GM12878 (cell line): Measurements from ENCODE around the gene PHC2. TPM values are rescaled to one million over a fixed set of nuclear protein-coding genes. Genes with fewer than 3 reads are reported as not detected.

Experiments
- ATAC-seq: fragments of 200-7000 bp; cut with Tn5 transposase; 3 replicates; pipeline ENCODE4 v1.9.1; 2020; ENCODE audit warnings: mild to moderate bottlenecking, moderate library complexity
- BruUV-seq: library from RNA; stranded (reverse); fragments of 400-500 nt; replicated peaks from 2 replicates; lab custom pipeline; 2021; lab: Mats Ljungman, UMichigan
- CTCF ChIA-PET: fragments of 300-600 bp; sonication (Branson Sonifier 250); formaldehyde crosslinking; extraction: SDS; loops from one replicate; lab custom pipeline; 2021; ENCODE audit warnings: inconsistent platforms; lab: Yijun Ruan, JAX
- POLR2A ChIA-PET: fragments of 350-600 bp; formaldehyde crosslinking; extraction: SDS; loops from one replicate; lab custom pipeline; 2021; ENCODE audit warnings: inconsistent platforms; lab: Charles Lee
- RAD21 ChIA-PET: fragments of 300-600 bp; sonication (Branson Sonifier 250); formaldehyde crosslinking; loops from one replicate; lab custom pipeline; 2023; ENCODE audit warnings: antibody characterized with exemption; ENCODE audit not compliant: unreplicated experiment; lab: Charles Lee
- SMC1A ChIA-PET: fragments of 300-600 bp; sonication (Branson Sonifier 250); formaldehyde crosslinking; loops from one replicate; lab custom pipeline; 2023; ENCODE audit not compliant: unreplicated experiment, uncharacterized antibody; lab: Charles Lee
- DNase-seq: peaks from one replicate; pipeline ENCODE4 v3.0.0-alpha.2; 2011; ENCODE audit warnings: low read depth, low spot score
- FAIRE-seq: peaks from 3 replicates; lab custom pipeline; 2011; peaks lifted over from hg19 to GRCh38; lab: Jason Lieb, UNC
- H2AFZ ChIP-seq: 2 replicates; pipeline ENCODE4 v1.6.0; 2011; ENCODE audit warnings: low read depth, low read length, control low read depth; ENCODE audit not compliant: control insufficient read depth
- H3K27ac ChIP-seq: 2 replicates; pipeline ENCODE4 v1.5.1; 2011; ENCODE audit warnings: control low read depth; ENCODE audit not compliant: control insufficient read depth, insufficient read depth
- H3K27me3 ChIP-seq, 2 experiments: replicated peaks in 1 of 2; 2 replicates each; pipeline versions ENCODE4 v1.6.0 to v1.6.1; 2011; ENCODE audit warnings: low read length in 1 of 2; ENCODE audit not compliant: control insufficient read depth in 2 of 2, insufficient read depth in 2 of 2
- H3K36me3 ChIP-seq, 2 experiments: 2 replicates each; pipeline ENCODE4 v1.5.1; 2011; ENCODE audit warnings: low read length in 1 of 2; ENCODE audit not compliant: control insufficient read depth in 2 of 2, insufficient read depth in 2 of 2
- H3K4me1 ChIP-seq: 2 replicates; pipeline ENCODE4 v1.6.1; 2011; ENCODE audit warnings: mild to moderate bottlenecking, low read length, moderate library complexity, mixed read lengths; ENCODE audit not compliant: control insufficient read depth, insufficient read depth
- H3K4me2 ChIP-seq: 2 replicates; pipeline ENCODE4 v1.6.0; 2011; ENCODE audit warnings: control low read depth; ENCODE audit not compliant: control insufficient read depth, insufficient read depth
- H3K4me3 ChIP-seq: fragments of 200-600 bp; sonication (generic); 2 replicates; pipeline ENCODE4 v1.5.1; 2016
- H3K79me2 ChIP-seq: 2 replicates; pipeline ENCODE4 v1.6.0; 2011; ENCODE audit warnings: low read length; ENCODE audit not compliant: control insufficient read depth, insufficient read depth
- H3K9ac ChIP-seq: 2 replicates; pipeline ENCODE4 v1.8.0; 2011; ENCODE audit warnings: low read length, control low read depth, mixed read lengths; ENCODE audit not compliant: control insufficient read depth, insufficient read depth
- H3K9me3 ChIP-seq: replicated peaks from 3 replicates; pipeline ENCODE4 v1.5.1; 2011; ENCODE audit warnings: mild to moderate bottlenecking, low read length; ENCODE audit not compliant: control insufficient read depth, insufficient read depth
- H4K20me1 ChIP-seq: 2 replicates; pipeline ENCODE4 v1.6.0; 2011; ENCODE audit not compliant: control insufficient read depth, insufficient read depth
- BCL3 ChIP-seq: IDR thresholded peaks from 2 replicates; pipeline ENCODE4 v1.6.1; 2011; ENCODE audit warnings: borderline replicate concordance, low read depth, mild to moderate bottlenecking, moderate library complexity, low read length; ENCODE audit not compliant: insufficient read depth, poor library complexity, severe bottlenecking
- BMI1 ChIP-seq: fragments of 450-650 bp; IDR thresholded peaks from 2 replicates; pipeline ENCODE4 v1.6.1; 2016; ENCODE audit warnings: mild to moderate bottlenecking, moderate library complexity, borderline replicate concordance
- CBFB ChIP-seq: IDR thresholded peaks from 2 replicates; pipeline ENCODE4 v1.6.1; 2016; ENCODE audit warnings: antibody characterized with exemption, low read depth
- EED ChIP-seq: sonication (generic); IDR thresholded peaks from 2 replicates; pipeline ENCODE4 v1.6.1; 2016; ENCODE audit warnings: antibody characterized with exemption, low read depth
- FOS ChIP-seq: IDR thresholded peaks from 3 replicates; pipeline ENCODE4 v1.6.1; 2011; ENCODE audit warnings: borderline replicate concordance; ENCODE audit not compliant: insufficient read length; ENCODE audit errors: extremely low read depth
- KAT2A ChIP-seq: conservative IDR thresholded peaks from 2 replicates; pipeline ENCODE4 v1.6.1; 2011; ENCODE audit warnings: low read depth, low read length; ENCODE audit not compliant: control insufficient read depth
- NRF1 ChIP-seq: conservative IDR thresholded peaks from 2 replicates; pipeline ENCODE4 v1.6.1; 2011; ENCODE audit warnings: mild to moderate bottlenecking, low read depth, low read length, improper control_type of control experiment
- RAD51 ChIP-seq: fragments of 450-650 bp; IDR thresholded peaks from 2 replicates; pipeline ENCODE4 v1.6.1; 2016; ENCODE audit warnings: moderate library complexity, mild to moderate bottlenecking, inconsistent platforms
- RELB ChIP-seq: fragments of 450-650 bp; IDR thresholded peaks from 2 replicates; pipeline ENCODE4 v1.6.1; 2017; ENCODE audit warnings: low read depth, mild to moderate bottlenecking, moderate library complexity
- SMC3 ChIP-seq: IDR thresholded peaks from 2 replicates; pipeline ENCODE4 v1.6.1; 2011; ENCODE audit warnings: low read length, improper control_type of control experiment, borderline replicate concordance
- SP1 ChIP-seq: IDR thresholded peaks from one replicate; pipeline ENCODE4 v1.6.1; 2011; ENCODE audit warnings: low read depth, low read length
- STAT1 ChIP-seq: fragments of 450-650 bp; conservative IDR thresholded peaks from 2 replicates; pipeline ENCODE4 v1.6.1; 2014; ENCODE audit warnings: antibody characterized with exemption, mild to moderate bottlenecking
- TCF3 ChIP-seq: IDR thresholded peaks from 2 replicates; pipeline ENCODE4 v1.6.1; 2012; ENCODE audit warnings: low read depth, mild to moderate bottlenecking, low read length, borderline replicate concordance; ENCODE audit not compliant: insufficient read depth
- TCF7 ChIP-seq: IDR thresholded peaks from 2 replicates; pipeline ENCODE4 v1.6.1; 2014; ENCODE audit warnings: antibody characterized with exemption, borderline replicate concordance
- YBX1 ChIP-seq: fragments of 450-650 bp; IDR thresholded peaks from 2 replicates; pipeline ENCODE4 v1.6.1; 2016; ENCODE audit warnings: antibody characterized with exemption
- ZZZ3 ChIP-seq: IDR thresholded peaks from 2 replicates; pipeline ENCODE4 v1.6.1; 2011; ENCODE audit warnings: low read depth; ENCODE audit not compliant: control insufficient read depth, insufficient read length
- WGBS: methylation state at CpG from one replicate; pipeline ENCODE4 v1.1.6; 2016; ENCODE audit warnings: low lambda C conversion rate; ENCODE audit not compliant: insufficient replicate concordance, insufficient coverage; ENCODE audit errors: missing lambda C conversion rate; 5-methylcytosine and 5-hydroxymethylcytosine counted together
- in situ Hi-C: fragments of 300-500 bp; cut with MboI; formaldehyde crosslinking; loops from 9 replicates; pipeline ENCODE4 v1.14.3; 2018; ENCODE audit warnings: mixed read lengths
- intact Hi-C: fragments of 100-400 bp; cut with micrococcal nuclease; formaldehyde crosslinking; loops from one replicate; pipeline ENCODE4 v1.14.2; 2022; ENCODE audit not compliant: unreplicated experiment
- polyA plus RNA-seq, 11 experiments: library from polyadenylated mRNA; depleted of rRNA in 4 of 11; unstranded in 6 of 11; stranded (reverse) in 5 of 11; fragments of >200 nt; fragmentation: Nextera tagmentation in 4 of 11; fragmentation: Illumina TruSeq in 1 of 11; extraction: Ambion mirVana in 4 of 11; extraction: Trizol in 1 of 11; gene quantifications; 1 replicate in 1 of 11; 2 replicates in 10 of 11; pipeline versions ENCODE4 v1.2.1 to v1.2.3, GENCODE V29; 2011 to 2016; ENCODE audit warnings: inconsistent platforms in 2 of 11, missing spikeins in 2 of 11, low read depth in 1 of 11
- total RNA-seq, 4 experiments: library from RNA; depleted of rRNA in 3 of 4; stranded (reverse); fragments of >200 nt in 3 of 4; fragmentation: Illumina TruSeq in 1 of 4; extraction: Trizol in 1 of 4; gene quantifications; 2 replicates each; pipeline versions ENCODE4 v1.2.1 to v1.2.3, GENCODE V29; 2013 to 2021
- TF ChIP-seq, protein P1 (sequence below): IDR thresholded peaks from 2 replicates; pipeline ENCODE4 v1.6.1; 2012; ENCODE audit warnings: low read length, inconsistent platforms
- TF ChIP-seq, protein P2 (sequence below): IDR thresholded peaks from 2 replicates; pipeline ENCODE4 v1.6.1; 2012; ENCODE audit warnings: low read depth, low read length, improper control_type of control experiment

PHC2 gene
- total and polyA plus RNA-seq, 10 of the 15 experiments (the other 5 are each of a cell fraction or from before 2014, with no cell fraction given) = 2.0 to 35.9 (median 16.4) TPM

- Histone ChIP-seq H3K9ac (no peak overlapping the region), H3K27me3 (no peaks in the 10 kb centered on the region; a peak in 1 of 4 replicates), H3K36me3 (no peaks in the 10 kb centered on the region), H3K79me2 (no peaks in the 10 kb centered on the region), H4K20me1 (no peaks in the 10 kb centered on the region)
- ATAC-seq = no peak
- no peak for DNase-seq
- TF ChIP-seq BMI1 (no peak), FOS (no peak), SP1 (no peak), ZZZ3 (no peak), STAT1 (no peak), NRF1 (no peak), TCF3 (no peak), TCF7 (no peak), YBX1 (no peak), RAD51 (no peak), BCL3 (no peak), EED (no peak), SMC3 (no peak), KAT2A (no peak), RELB (no peak), CBFB (no peak)
- TF ChIP-seq, protein P1, sequence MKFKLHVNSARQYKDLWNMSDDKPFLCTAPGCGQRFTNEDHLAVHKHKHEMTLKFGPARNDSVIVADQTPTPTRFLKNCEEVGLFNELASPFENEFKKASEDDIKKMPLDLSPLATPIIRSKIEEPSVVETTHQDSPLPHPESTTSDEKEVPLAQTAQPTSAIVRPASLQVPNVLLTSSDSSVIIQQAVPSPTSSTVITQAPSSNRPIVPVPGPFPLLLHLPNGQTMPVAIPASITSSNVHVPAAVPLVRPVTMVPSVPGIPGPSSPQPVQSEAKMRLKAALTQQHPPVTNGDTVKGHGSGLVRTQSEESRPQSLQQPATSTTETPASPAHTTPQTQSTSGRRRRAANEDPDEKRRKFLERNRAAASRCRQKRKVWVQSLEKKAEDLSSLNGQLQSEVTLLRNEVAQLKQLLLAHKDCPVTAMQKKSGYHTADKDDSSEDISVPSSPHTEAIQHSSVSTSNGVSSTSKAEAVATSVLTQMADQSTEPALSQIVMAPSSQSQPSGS = no peak
- TF ChIP-seq, protein P2, sequence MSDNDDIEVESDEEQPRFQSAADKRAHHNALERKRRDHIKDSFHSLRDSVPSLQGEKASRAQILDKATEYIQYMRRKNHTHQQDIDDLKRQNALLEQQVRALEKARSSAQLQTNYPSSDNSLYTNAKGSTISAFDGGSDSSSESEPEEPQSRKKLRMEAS = no peak
- TF ChIP-seq, all 136 proteins: peak for 0
- no TSS peak for BruUV-seq
- H3K27ac ChIP-seq = no peak overlapping the region
- WGBS = under 1% methylated on average over 5 of the region's 5 CpGs
- no peak for FAIRE-seq
- RAD21 ChIA-PET = no interaction called here
- no peaks in the 10 kb centered on the region for H3K9me3 ChIP-seq
- CTCF ChIA-PET = no interaction called here
- in situ Hi-C loops = no loop called here
- H2AFZ ChIP-seq = no peak overlapping the region
- POLR2A ChIA-PET = no interaction called here
- no peak overlapping the region for H3K4me2 ChIP-seq
- intact Hi-C loops = no loop called here
- SMC1A ChIA-PET = no interaction called here
- H3K4me3 ChIP-seq = no peak overlapping the region
- H3K4me1 ChIP-seq = peaks cover 12% of the 10 kb centered on the region
Observed at GRCh38 chr1:33394770-33395169, 36.1 kb downstream of the PHC2 start.
